Measurements from ENCODE around the gene FXYD6. TPM values are rescaled to one million over a fixed set of nuclear protein-coding genes. Genes with fewer than 3 reads are reported as not detected.

Gene FXYD6
- total RNA-seq, 2 experiments from 2014 or later, result not detected

DNA sequence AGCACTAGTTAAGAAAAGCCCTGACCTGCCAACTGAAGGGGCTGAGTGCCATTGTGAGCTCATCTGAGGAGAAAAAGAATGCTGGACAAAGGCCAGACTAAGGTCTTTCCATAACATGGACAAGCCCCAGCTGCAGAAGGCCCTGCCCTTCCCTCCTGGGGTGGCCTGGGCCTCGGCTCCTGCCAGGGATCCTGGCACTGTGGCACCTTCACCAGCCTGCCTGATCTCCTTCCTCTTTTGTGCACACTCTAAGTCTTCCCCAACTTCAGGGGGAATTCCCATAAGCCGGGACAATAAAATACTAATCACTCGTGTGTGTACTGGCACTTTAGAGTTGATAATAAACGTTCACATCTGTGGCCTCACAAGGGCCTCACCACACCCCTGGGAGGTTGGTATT, 42.9 kb upstream of the FXYD6 start:
- Histone ChIP-seq H3K27ac (ENCODE audit: low read depth, low read length, poor library complexity, severe bottlenecking) (no peak overlapping the region), H3K9me3 (ENCODE audit: low read length) (no peaks in the 10 kb centered on the region), H2AFZ (ENCODE audit: low read length) (no peak overlapping the region), H3K9me2 (ENCODE audit: insufficient read depth, low read length) (no peaks in the 10 kb centered on the region), H3K79me2 (ENCODE audit: insufficient read depth, low read depth, low read length) (no peaks in the 10 kb centered on the region), H3K4me2 (ENCODE audit: low read length) (no peak overlapping the region), H3K4me1 (ENCODE audit: insufficient read depth, low read length, poor library complexity, severe bottlenecking) (no peaks in the 10 kb centered on the region), H4K20me1 (ENCODE audit: insufficient read depth, low read length) (no peaks in the 10 kb centered on the region), H3K36me3 (ENCODE audit: insufficient read depth, low read length) (no peaks in the 10 kb centered on the region), H3K4me3 (ENCODE audit: low read depth, low read length, poor library complexity, severe bottlenecking) (no peak overlapping the region)
- CTCF ChIA-PET (ENCODE audit: unreplicated experiment), result no interaction called here
- POLR2A ChIA-PET, result no interaction called here
- intact Hi-C loops (cut with micrococcal nuclease; ENCODE audit: unreplicated experiment), result no loop called here
- no peak for DNase-seq (ENCODE audit: low spot score)
- TF ChIP-seq EZH2phosphoT487 (IDR thresholded peaks at IDR 0.05; ENCODE audit: borderline replicate concordance, low read depth, low read length), result no peak
- TF ChIP-seq, protein P1, sequence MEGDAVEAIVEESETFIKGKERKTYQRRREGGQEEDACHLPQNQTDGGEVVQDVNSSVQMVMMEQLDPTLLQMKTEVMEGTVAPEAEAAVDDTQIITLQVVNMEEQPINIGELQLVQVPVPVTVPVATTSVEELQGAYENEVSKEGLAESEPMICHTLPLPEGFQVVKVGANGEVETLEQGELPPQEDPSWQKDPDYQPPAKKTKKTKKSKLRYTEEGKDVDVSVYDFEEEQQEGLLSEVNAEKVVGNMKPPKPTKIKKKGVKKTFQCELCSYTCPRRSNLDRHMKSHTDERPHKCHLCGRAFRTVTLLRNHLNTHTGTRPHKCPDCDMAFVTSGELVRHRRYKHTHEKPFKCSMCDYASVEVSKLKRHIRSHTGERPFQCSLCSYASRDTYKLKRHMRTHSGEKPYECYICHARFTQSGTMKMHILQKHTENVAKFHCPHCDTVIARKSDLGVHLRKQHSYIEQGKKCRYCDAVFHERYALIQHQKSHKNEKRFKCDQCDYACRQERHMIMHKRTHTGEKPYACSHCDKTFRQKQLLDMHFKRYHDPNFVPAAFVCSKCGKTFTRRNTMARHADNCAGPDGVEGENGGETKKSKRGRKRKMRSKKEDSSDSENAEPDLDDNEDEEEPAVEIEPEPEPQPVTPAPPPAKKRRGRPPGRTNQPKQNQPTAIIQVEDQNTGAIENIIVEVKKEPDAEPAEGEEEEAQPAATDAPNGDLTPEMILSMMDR (conservative IDR thresholded peaks at IDR 0.05; ENCODE audit: low read length), result no peak
- BruUV-seq (replicated peaks), result no TSS peak

DNA sequence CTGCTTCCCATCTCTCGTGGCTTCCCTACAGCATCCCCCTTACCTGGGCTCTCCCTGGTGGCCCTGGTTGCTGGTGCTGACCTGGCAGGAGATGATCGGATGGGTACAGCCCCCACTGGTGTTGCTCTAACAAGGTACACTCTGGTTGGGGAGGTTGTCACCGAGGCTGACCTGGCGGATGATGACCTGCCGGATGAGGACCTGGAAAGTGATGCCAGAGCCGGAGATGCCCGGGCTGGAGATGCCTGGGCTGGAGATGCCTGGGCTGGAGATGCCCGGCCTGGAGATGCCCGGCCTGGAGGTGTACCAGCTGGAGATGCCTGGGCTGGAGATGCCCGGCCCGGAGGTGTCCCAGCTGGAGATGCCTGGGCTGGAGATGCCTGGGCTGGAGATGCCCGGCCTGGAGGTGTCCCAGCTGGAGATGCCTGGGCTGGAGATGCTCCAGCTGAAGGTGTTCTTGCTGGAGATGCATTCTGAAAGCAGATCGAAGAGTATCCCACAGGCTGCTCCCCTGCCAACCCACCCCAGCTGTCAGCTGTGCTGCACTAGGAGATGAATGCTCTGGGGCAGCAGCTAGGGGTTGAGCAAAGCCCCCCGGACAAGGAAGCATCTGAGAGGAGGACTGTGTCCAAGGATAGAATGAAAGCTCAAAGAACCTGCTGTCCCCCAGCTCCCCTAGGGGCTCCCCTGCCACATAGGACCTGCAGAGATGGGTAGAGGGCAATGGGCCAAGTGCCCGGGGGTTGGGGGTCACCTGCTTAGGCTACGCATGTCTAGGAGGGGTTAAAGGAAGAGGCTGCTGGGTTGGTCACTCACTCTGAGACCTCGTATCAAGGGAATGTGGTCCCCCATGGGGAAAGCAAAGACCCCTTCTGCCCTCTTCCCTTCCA, 42.2 kb upstream of the FXYD6 start:
- Histone ChIP-seq H3K36me3 (ENCODE audit: insufficient read depth, low read length) (no peaks in the 10 kb centered on the region), H3K4me2 (ENCODE audit: low read length) (no peak overlapping the region), H3K9me2 (ENCODE audit: insufficient read depth, low read length) (no peaks in the 10 kb centered on the region), H3K4me1 (ENCODE audit: insufficient read depth, low read length, poor library complexity, severe bottlenecking) (no peaks in the 10 kb centered on the region), H3K4me3 (ENCODE audit: low read depth, low read length, poor library complexity, severe bottlenecking) (no peak overlapping the region), H3K27ac (ENCODE audit: low read depth, low read length, poor library complexity, severe bottlenecking) (no peak overlapping the region), H3K79me2 (ENCODE audit: insufficient read depth, low read depth, low read length) (no peaks in the 10 kb centered on the region), H3K9me3 (ENCODE audit: low read length) (no peaks in the 10 kb centered on the region), H4K20me1 (ENCODE audit: insufficient read depth, low read length) (no peaks in the 10 kb centered on the region), H2AFZ (ENCODE audit: low read length) (no peak overlapping the region)
- ChIA-PET CTCF (ENCODE audit: unreplicated experiment) (no interaction called here), POLR2A (no interaction called here)
- intact Hi-C loops (cut with micrococcal nuclease; ENCODE audit: unreplicated experiment), result no loop called here
- DNase-seq (ENCODE audit: low spot score), result no peak
- no peak for TF ChIP-seq EZH2phosphoT487 (IDR thresholded peaks at IDR 0.05; ENCODE audit: borderline replicate concordance, low read depth, low read length)
- TF ChIP-seq, protein P1 (conservative IDR thresholded peaks at IDR 0.05; ENCODE audit: low read length), result no peak
- BruUV-seq (replicated peaks), result no TSS peak

DNA sequence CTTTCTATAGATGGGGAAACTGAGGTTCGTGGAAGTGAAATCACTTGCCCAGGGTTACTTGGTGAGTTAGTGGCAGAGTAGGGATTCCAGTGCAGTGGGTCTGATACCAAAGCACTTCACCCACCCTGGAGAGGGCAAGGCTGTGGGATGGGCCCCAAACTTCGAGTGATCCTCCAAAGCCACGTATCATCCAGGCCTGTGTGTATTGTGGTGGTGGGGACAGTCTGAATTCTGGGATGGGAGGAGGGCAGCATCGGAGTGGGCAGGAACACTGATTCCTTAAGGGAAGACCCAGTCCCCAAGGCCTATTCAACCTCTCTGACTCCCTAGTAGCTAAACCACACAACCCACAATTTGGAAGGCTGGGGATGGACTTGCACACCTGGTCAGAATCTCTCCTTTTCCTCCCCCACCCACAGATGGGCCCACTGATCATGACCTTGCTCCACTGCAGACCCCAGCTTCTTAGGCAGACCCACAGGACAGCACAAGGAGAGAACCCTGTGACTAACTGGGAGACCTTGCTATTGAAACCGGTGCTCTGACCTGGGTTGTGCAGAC, 41.2 kb upstream of the FXYD6 start:
- Histone ChIP-seq H3K27ac (ENCODE audit: low read depth, low read length, poor library complexity, severe bottlenecking) (no peak overlapping the region), H3K9me3 (ENCODE audit: low read length) (no peaks in the 10 kb centered on the region), H3K4me1 (ENCODE audit: insufficient read depth, low read length, poor library complexity, severe bottlenecking) (no peaks in the 10 kb centered on the region), H3K4me2 (ENCODE audit: low read length) (no peak overlapping the region), H2AFZ (ENCODE audit: low read length) (no peak overlapping the region), H3K4me3 (ENCODE audit: low read depth, low read length, poor library complexity, severe bottlenecking) (no peak overlapping the region), H3K79me2 (ENCODE audit: insufficient read depth, low read depth, low read length) (no peaks in the 10 kb centered on the region), H3K36me3 (ENCODE audit: insufficient read depth, low read length) (no peaks in the 10 kb centered on the region), H4K20me1 (ENCODE audit: insufficient read depth, low read length) (no peaks in the 10 kb centered on the region), H3K9me2 (ENCODE audit: insufficient read depth, low read length) (no peaks in the 10 kb centered on the region)
- POLR2A ChIA-PET, result no interaction called here
- CTCF ChIA-PET (ENCODE audit: unreplicated experiment), result no interaction called here
- BruUV-seq (replicated peaks), result no TSS peak
- DNase-seq (ENCODE audit: low spot score), result no peak
- intact Hi-C loops (cut with micrococcal nuclease; ENCODE audit: unreplicated experiment), result no loop called here
- TF ChIP-seq, protein P1 (conservative IDR thresholded peaks at IDR 0.05; ENCODE audit: low read length), result no peak
- TF ChIP-seq EZH2phosphoT487 (IDR thresholded peaks at IDR 0.05; ENCODE audit: borderline replicate concordance, low read depth, low read length), result no peak

All from OCI-LY7 (cell line).